NCI-H2196 treated with DMSO at 0.1 percent for 48 hours (cell line): ENCODE data around the gene SPPL2C.
A peak's percentile ranks its signal among the peaks of the same experiment; 100 is the strongest.

Experiments
- DNase-seq: peaks from one replicate; lab custom pipeline; 2025; ENCODE audit not compliant: unreplicated experiment; lab: John Stamatoyannopoulos, UW

The SPPL2C gene

DNA sequence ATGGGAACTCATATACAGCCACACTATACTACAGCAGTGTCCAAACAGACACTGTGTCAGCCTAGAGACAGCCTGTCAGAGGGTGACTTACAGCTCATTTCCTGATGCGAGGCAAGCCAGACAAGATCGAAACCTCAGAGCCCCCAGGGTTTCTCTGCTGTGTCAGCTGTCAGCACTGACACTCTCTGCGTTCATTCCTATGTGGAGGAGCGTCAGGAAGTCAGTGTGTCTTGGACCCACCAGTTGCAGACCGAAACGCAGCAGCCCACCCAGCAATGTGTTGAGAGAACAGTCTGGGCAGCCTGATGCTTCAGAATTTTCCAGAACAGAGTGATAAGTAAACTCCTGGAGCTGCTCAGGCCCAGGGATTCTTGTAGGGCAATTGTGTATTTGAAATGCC, 29.0 kb downstream of the SPPL2C start:
- DNase-seq: no peak

DNA sequence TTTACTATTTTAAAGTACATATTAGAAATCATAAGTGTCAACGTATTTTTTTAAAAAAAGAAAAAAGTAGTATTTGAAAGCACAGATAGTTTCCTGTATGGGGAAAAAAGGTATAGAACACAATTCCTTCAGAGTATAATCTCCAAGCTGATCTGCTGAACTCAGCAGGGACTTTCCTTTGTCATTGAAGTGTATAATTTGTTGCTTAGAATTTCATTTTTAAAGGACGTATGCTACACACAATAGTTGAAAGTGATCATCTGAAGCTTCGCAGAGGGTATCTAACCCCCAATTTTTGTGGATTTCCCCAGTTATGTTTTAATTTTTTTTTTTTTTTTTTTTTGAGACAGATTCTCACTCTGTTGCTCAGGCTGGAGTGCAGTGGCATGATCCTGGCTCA, 29.5 kb downstream of the SPPL2C start:
- DNase-seq: no peak

DNA sequence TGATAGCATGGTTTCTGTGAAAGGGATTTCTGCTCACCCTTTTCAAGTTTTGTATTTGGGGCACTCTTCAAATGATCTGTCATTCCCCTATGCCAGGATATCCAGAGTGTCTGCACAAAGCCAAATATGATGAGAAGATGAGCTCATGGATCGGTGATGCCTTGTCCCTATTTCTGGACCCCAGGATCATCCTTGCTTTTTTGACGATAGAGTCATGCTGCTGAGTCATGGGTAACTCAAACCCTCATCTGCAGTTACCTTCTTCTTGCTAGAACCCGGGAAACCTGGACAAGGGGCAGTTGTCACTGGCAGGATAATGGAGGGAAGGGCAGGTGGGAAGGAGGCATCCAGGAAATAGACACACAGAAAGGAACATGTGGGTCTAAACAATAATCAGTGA, 31.9 kb downstream of the SPPL2C start:
- DNase-seq: no peak

DNA sequence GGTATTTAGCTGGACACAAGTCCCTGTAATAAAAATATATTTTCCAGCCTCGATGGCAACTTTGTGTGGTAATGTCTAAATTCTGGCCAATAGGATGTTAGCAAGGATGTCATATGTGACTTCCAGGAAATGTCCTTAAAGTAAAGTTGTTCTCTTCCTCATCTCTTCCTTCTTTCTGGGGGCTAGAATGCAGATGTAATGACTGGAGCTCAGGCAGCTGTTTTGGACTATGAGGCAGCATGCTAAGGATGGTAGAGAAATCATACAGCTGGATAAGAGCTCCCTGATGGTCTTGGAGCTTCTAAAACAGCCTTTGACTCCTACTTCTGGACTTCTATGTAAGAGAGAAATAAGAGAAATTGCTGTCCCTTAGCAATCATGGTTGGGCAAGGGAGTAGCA, 32.8 kb downstream of the SPPL2C start:
- DNase-seq: no peak

DNA sequence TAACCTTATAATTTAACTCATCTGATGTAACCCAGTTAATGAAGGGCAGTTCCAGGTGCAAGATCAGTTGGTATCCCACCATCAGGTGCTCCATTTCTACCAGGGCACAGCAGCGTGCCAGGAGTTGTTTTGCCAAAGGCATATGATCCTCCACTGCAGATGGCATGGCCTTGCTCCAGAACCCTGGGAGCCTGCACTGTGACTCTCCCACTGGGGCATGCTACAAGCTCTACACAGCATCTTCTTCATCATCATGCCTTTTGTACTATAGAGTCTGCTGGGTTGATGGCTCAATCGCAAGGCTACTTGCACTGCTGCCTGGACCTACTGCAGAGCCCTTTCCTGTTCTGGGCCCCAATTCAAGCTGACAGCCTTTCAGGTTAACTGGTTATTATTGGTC, 38.4 kb downstream of the SPPL2C start:
- no peak for DNase-seq

DNA sequence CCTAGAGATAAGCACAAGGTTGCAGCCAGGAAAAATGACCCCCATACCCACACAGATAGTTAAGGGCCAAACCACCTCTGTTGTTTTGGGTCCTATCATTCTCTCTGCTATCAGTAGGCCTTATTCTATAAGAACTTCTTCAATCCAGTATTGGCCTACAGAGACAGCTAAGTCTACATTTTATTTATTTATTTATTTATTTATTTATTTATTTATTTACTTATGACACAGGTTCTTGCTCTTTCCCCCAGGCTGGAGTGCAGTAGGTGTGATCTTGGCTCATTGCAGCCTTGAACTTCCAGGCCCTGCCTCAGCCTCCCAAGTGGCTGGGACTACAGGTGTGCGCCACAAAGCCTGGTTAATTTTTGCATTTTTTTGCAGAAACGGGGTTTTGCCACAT, 42.2 kb downstream of the SPPL2C start:
- DNase-seq: no peak

DNA sequence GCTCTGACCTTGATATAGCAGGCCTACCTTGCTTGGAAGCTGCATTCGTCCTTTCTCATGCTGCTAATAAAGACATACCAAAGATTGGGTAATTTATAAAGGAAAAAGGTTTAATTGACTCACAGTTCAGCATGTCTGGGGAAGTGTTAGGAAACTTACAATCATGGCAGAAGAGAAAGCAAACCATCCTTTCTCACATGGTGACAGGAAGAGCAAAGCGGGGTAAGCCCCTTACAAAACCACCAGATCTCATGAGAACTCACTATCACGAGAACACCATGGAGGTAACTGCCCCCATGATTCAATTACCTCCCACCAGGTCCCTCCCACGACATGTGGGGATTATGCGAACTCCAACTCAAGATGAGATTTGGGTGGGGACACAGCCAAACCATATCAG, 43.7 kb downstream of the SPPL2C start:
- no peak for DNase-seq

DNA sequence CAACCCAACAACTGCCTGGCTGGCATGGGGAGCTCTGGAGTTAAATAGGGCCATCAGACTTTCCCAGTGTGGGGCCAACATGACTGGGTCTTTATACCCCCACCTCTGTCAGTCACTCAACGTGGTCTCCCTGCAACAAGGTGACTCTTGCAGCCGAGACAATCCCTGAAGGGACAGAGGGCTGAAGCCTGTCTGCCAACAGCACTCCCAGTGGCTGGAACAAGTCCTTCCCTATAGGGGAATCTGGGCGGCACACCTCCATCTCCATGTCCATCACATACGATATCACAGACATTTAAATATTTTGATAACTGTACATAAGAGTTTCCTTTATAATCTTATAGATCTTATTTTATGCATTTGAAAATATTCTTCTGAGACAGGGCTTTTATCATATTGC, 44.9 kb downstream of the SPPL2C start:
- DNase-seq: no peak

DNA sequence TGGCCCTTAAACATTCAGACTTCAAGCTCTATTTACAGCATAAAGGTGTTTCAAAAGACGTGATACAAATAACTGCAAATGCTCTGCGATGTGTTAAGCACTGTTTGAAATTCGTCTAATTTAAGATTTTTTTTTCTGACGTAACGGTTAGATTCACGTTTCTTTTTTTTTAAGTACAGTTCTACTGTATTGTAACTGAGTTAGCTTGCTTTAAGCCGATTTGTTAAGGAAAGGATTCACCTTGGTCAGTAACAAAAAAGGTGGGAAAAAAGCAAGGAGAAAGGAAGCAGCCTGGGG, 49.0 kb downstream of the SPPL2C start:
- DNase-seq: no peak

DNA sequence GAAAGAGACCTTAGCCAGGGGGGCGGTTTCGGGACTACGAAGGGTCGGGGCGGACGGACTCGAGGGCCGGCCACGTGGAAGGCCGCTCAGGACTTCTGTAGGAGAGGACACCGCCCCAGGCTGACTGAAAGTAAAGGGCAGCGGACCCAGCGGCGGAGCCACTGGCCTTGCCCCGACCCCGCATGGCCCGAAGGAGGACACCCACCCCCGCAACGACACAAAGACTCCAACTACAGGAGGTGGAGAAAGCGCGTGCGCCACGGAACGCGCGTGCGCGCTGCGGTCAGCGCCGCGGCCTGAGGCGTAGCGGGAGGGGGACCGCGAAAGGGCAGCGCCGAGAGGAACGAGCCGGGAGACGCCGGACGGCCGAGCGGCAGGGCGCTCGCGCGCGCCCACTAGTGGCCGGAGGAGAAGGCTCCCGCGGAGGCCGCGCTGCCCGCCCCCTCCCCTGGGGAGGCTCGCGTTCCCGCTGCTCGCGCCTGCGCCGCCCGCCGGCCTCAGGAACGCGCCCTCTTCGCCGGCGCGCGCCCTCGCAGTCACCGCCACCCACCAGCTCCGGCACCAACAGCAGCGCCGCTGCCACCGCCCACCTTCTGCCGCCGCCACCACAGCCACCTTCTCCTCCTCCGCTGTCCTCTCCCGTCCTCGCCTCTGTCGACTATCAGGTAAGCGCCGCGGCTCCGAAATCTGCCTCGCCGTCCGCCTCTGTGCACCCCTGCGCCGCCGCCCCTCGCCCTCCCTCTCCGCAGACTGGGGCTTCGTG, 49.5 kb downstream of the SPPL2C start, which contains the start of gene MAPT:
Gene MAPT, plus strand, starts transcription at position 533 of the 763 bp plus-strand sequence. CDS start 67,784 bp downstream, outside the sequence.
- peak; percentile 89 for DNase-seq

DNA sequence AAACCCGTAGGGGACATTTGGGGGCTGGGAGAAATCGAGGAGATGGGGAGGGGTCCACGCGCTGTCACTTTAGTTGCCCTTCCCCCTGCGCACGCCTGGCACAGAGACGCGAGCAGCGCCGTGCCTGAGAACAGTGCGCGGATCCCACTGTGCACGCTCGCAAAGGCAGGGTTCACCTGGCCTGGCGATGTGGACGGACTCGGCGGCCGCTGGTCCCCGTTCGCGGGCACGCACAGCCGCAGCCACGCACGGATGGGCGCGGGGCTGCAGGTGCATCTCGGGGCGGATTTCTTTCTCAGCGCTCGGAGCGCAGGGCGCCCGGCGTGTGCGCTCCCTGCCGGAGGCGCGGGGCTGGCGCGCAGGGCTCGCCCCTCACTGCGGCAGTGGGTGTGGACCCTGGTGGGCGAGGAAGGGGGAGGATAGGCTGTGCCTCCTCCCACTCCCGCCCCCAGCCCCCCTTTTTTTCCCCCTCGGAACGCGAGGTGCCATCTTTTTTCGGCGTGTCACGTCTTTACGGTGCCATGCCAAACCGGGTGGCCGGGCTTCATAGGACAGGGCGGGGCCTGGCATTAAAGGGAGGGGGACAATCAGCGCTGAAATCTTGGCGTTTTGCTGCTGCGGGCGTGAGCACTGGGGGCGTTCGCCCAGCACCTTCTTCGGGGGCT, 50.8 kb downstream of the SPPL2C start:
- DNase-seq: no peak

DNA sequence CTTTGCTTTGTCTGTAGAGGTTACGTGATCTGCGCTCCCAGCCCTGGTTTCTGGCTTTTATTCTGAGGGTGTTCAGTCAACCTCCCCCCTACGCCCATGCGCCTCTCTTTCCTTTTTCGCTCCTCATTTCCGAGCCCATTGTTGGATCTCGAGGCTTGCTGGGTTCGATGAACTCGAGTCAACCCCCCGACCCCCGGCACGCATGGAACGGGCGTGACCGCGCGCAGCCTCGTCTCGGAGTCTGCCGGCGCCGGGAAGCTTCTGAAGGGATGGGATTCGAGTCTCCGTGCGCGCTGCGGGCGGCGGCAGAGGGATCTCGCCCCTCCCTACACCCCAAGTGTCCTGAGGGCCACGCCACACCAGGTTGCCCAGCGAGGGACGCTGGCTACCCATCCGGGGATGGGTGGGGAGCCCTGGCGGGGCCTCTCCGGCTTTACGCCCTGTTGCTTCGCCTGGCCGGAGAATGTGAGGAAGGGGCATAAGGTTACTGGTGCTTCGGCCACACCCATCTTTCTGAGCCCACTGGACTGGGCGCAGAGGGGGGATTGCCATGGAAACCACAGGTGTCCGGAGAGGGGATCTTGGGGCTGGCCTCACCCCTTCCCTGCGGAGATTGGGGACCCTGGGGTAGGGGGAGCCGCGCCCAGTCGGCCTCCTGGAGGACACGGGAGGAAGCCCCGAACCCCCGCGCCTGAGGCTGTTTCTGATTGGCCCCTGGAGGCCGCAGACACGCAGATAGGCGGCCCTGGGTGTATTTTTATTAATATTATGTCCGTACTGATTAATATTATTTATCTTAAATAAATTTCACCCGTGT, 51.5 kb downstream of the SPPL2C start:
- DNase-seq: no peak
